PC-9 (cell line): Measurements from ENCODE around the gene DLG2. TPM values are rescaled to one million over a fixed set of nuclear protein-coding genes. Genes with fewer than 3 reads are reported as not detected.

ENCODE experiments used
- BruUV-seq: library from RNA; stranded (reverse); fragments of 400-500 nt; replicated peaks from 2 replicates; lab custom pipeline; 2021; lab: Mats Ljungman, UMichigan
- CTCF ChIA-PET: fragments of 300-600 bp; sonication (Branson Sonifier 250); formaldehyde crosslinking; loops from one replicate; lab custom pipeline; 2022; ENCODE audit warnings: antibody characterized with exemption; lab: Charles Lee
- POLR2A ChIA-PET: fragments of 300-600 bp; sonication (Branson Sonifier 250); formaldehyde crosslinking; loops from one replicate; lab custom pipeline; 2022; ENCODE audit warnings: antibody characterized with exemption; ENCODE audit not compliant: unreplicated experiment; lab: Charles Lee
- DNase-seq, 2 experiments: peaks; one replicate each; pipeline versions ENCODE4 v3.0.0 to v3.0.0-alpha.2; 2015 to 2022; ENCODE audit warnings: mixed read lengths in 1 of 2
- H2AFZ ChIP-seq: fragments of 200-600 bp; sonication (generic); 2 replicates; pipeline ENCODE4 v1.8.1; 2017; ENCODE audit warnings: antibody characterized with exemption
- H3F3A ChIP-seq: fragments of 200-600 bp; sonication (generic); 2 replicates; pipeline ENCODE4 v1.8.1; 2017; ENCODE audit warnings: antibody characterized with exemption, mild to moderate bottlenecking, low read depth; ENCODE audit not compliant: insufficient read depth
- H3K27ac ChIP-seq: fragments of 200-600 bp; sonication (generic); 2 replicates; pipeline ENCODE4 v1.6.1; 2016; ENCODE audit warnings: mixed run types
- H3K27me3 ChIP-seq: fragments of 200-600 bp; sonication (generic); 2 replicates; pipeline ENCODE4 v1.6.1; 2016; ENCODE audit warnings: low read depth, mixed run types; ENCODE audit not compliant: insufficient read depth
- H3K36me3 ChIP-seq: fragments of 200-600 bp; sonication (generic); 2 replicates; pipeline ENCODE4 v1.6.1; 2016; ENCODE audit warnings: low read depth, mixed run types
- H3K4me1 ChIP-seq: fragments of 200-600 bp; sonication (generic); replicated peaks from 2 replicates; pipeline ENCODE4 v1.6.1; 2016; ENCODE audit warnings: mixed run types; ENCODE audit not compliant: insufficient read depth
- H3K4me2 ChIP-seq: fragments of 200-600 bp; sonication (generic); 2 replicates; pipeline ENCODE4 v1.6.1; 2017; ENCODE audit warnings: mixed run types
- H3K4me3 ChIP-seq: fragments of 200-600 bp; sonication (generic); 2 replicates; pipeline ENCODE4 v1.6.1; 2016; ENCODE audit warnings: mixed run types
- H3K79me2 ChIP-seq: fragments of 200-600 bp; sonication (generic); 2 replicates; pipeline ENCODE4 v1.6.1; 2017; ENCODE audit warnings: low read depth, mixed run types
- H3K9me2 ChIP-seq: fragments of 200-600 bp; sonication (generic); 2 replicates; pipeline ENCODE4 v1.8.1; 2017; ENCODE audit warnings: mild to moderate bottlenecking; ENCODE audit not compliant: insufficient read depth
- H3K9me3 ChIP-seq: fragments of 200-600 bp; sonication (generic); 2 replicates; pipeline ENCODE4 v1.8.1; 2016; ENCODE audit warnings: low read depth; ENCODE audit not compliant: insufficient read depth
- H4K20me1 ChIP-seq: fragments of 200-600 bp; sonication (generic); 2 replicates; pipeline ENCODE4 v1.8.1; 2017; ENCODE audit not compliant: insufficient read depth
- CTCF ChIP-seq: fragments of 200-600 bp; sonication (generic); conservative IDR thresholded peaks from 2 replicates; pipeline ENCODE4 v1.6.1; 2017; ENCODE audit warnings: mixed run types, antibody characterized with exemption, mild to moderate bottlenecking, moderate library complexity
- EZH2 ChIP-seq: fragments of 200-600 bp; sonication (generic); IDR thresholded peaks from 2 replicates; pipeline ENCODE4 v1.8.0; 2017; ENCODE audit warnings: antibody characterized with exemption, low read depth
- intact Hi-C: fragments of 100-400 bp; cut with micrococcal nuclease; formaldehyde crosslinking; loops from one replicate; pipeline ENCODE4 v1.10.0; 2022; ENCODE audit not compliant: unreplicated experiment
- total RNA-seq: library from RNA; stranded (reverse); gene quantifications from 2 replicates; pipeline ENCODE4 v1.2.3, GENCODE V29; 2021

Gene DLG2
- total RNA-seq, 1 experiment from 2014 or later, result 6.4 TPM

GRCh38 chr11:84607975-84608836 is 1018.9 kb downstream of the DLG2 start:
- CTCF ChIA-PET, result no interaction called here
- H3K9me2 ChIP-seq, result no peaks in the 10 kb centered on the region
- no peaks in the 10 kb centered on the region for H3K9me3 ChIP-seq
- H3K27ac ChIP-seq, result no peak overlapping the region
- no peaks in the 10 kb centered on the region for H3K79me2 ChIP-seq
- H3K4me2 ChIP-seq, result no peak overlapping the region
- no peak for TF ChIP-seq CTCF
- TF ChIP-seq EZH2, result no peak
- no peak overlapping the region for H2AFZ ChIP-seq
- H3K27me3 ChIP-seq, result no peaks in the 10 kb centered on the region
- POLR2A ChIA-PET, result no interaction called here
- H4K20me1 ChIP-seq, result no peaks in the 10 kb centered on the region
- H3K4me1 ChIP-seq, result no peaks in the 10 kb centered on the region
- no peak overlapping the region for H3K4me3 ChIP-seq
- H3F3A ChIP-seq, result no peaks in the 10 kb centered on the region
- intact Hi-C loops, result no loop called here
- H3K36me3 ChIP-seq, result no peaks in the 10 kb centered on the region
- no TSS peak for BruUV-seq
- no peak for DNase-seq

- POLR2A ChIA-PET, result no interaction called here
- no peak overlapping the region for H3K4me2 ChIP-seq
- intact Hi-C loops, result no loop called here
- H3K36me3 ChIP-seq, result no peaks in the 10 kb centered on the region
- TF ChIP-seq CTCF (no peak), EZH2 (no peak)
- H3K4me1 ChIP-seq, result no peaks in the 10 kb centered on the region
- H3K27ac ChIP-seq, result no peak overlapping the region
- H3K9me2 ChIP-seq, result no peaks in the 10 kb centered on the region
- no peak for DNase-seq
- H3K79me2 ChIP-seq, result no peaks in the 10 kb centered on the region
- no peaks in the 10 kb centered on the region for H3F3A ChIP-seq
- no TSS peak for BruUV-seq
- no peak overlapping the region for H2AFZ ChIP-seq
- H4K20me1 ChIP-seq, result no peaks in the 10 kb centered on the region
- H3K4me3 ChIP-seq, result no peak overlapping the region
- CTCF ChIA-PET, result no interaction called here
- H3K27me3 ChIP-seq, result no peaks in the 10 kb centered on the region
- no peaks in the 10 kb centered on the region; the same call in 1 of the 2 replicates for H3K9me3 ChIP-seq
Observed at GRCh38 chr11:84594602-84595001, 1032.5 kb downstream of the DLG2 start.

- no peak overlapping the region for H3K27ac ChIP-seq
- ChIA-PET POLR2A (no interaction called here), CTCF (no interaction called here)
- H3K4me1 ChIP-seq, result no peaks in the 10 kb centered on the region
- TF ChIP-seq CTCF (no peak), EZH2 (no peak)
- H3K36me3 ChIP-seq, result no peaks in the 10 kb centered on the region
- H3K9me2 ChIP-seq, result no peaks in the 10 kb centered on the region
- no peak overlapping the region for H3K4me2 ChIP-seq
- DNase-seq, result no peak
- H3K9me3 ChIP-seq, result no peaks in the 10 kb centered on the region; the same call in 1 of the 2 replicates
- no peak overlapping the region for H3K4me3 ChIP-seq
- no peaks in the 10 kb centered on the region for H4K20me1 ChIP-seq
- no peaks in the 10 kb centered on the region for H3K79me2 ChIP-seq
- no TSS peak for BruUV-seq
- no peaks in the 10 kb centered on the region for H3K27me3 ChIP-seq
- H3F3A ChIP-seq, result no peaks in the 10 kb centered on the region
- intact Hi-C loops, result no loop called here
- H2AFZ ChIP-seq, result no peak overlapping the region
Observed at GRCh38 chr11:84590106-84590505, 1037.0 kb downstream of the DLG2 start.
